GM12878 (cell line): Measurements from ENCODE around the gene ARFRP1. TPM values are rescaled to one million over a fixed set of nuclear protein-coding genes. Genes with fewer than 3 reads are reported as not detected.

Experiments
- ATAC-seq: fragments of 200-7000 bp; cut with Tn5 transposase; 3 replicates; pipeline ENCODE4 v1.9.1; 2020; ENCODE audit warnings: mild to moderate bottlenecking, moderate library complexity
- BruUV-seq: library from RNA; stranded (reverse); fragments of 400-500 nt; replicated peaks from 2 replicates; lab custom pipeline; 2021; lab: Mats Ljungman, UMichigan
- CTCF ChIA-PET: fragments of 300-600 bp; sonication (Branson Sonifier 250); formaldehyde crosslinking; extraction: SDS; loops from one replicate; lab custom pipeline; 2021; ENCODE audit warnings: inconsistent platforms; lab: Yijun Ruan, JAX
- POLR2A ChIA-PET: fragments of 350-600 bp; formaldehyde crosslinking; extraction: SDS; loops from one replicate; lab custom pipeline; 2021; ENCODE audit warnings: inconsistent platforms; lab: Charles Lee
- RAD21 ChIA-PET: fragments of 300-600 bp; sonication (Branson Sonifier 250); formaldehyde crosslinking; loops from one replicate; lab custom pipeline; 2023; ENCODE audit warnings: antibody characterized with exemption; ENCODE audit not compliant: unreplicated experiment; lab: Charles Lee
- SMC1A ChIA-PET: fragments of 300-600 bp; sonication (Branson Sonifier 250); formaldehyde crosslinking; loops from one replicate; lab custom pipeline; 2023; ENCODE audit not compliant: unreplicated experiment, uncharacterized antibody; lab: Charles Lee
- DNase-seq: peaks from one replicate; pipeline ENCODE4 v3.0.0-alpha.2; 2011; ENCODE audit warnings: low read depth, low spot score
- FAIRE-seq: peaks from 3 replicates; lab custom pipeline; 2011; peaks lifted over from hg19 to GRCh38; lab: Jason Lieb, UNC
- H2AFZ ChIP-seq: 2 replicates; pipeline ENCODE4 v1.6.0; 2011; ENCODE audit warnings: low read depth, low read length, control low read depth; ENCODE audit not compliant: control insufficient read depth
- H3K27ac ChIP-seq: 2 replicates; pipeline ENCODE4 v1.5.1; 2011; ENCODE audit warnings: control low read depth; ENCODE audit not compliant: control insufficient read depth, insufficient read depth
- H3K27me3 ChIP-seq, 2 experiments: replicated peaks in 1 of 2; 2 replicates each; pipeline versions ENCODE4 v1.6.0 to v1.6.1; 2011; ENCODE audit warnings: low read length in 1 of 2; ENCODE audit not compliant: control insufficient read depth in 2 of 2, insufficient read depth in 2 of 2
- H3K36me3 ChIP-seq, 2 experiments: 2 replicates each; pipeline ENCODE4 v1.5.1; 2011; ENCODE audit warnings: low read length in 1 of 2; ENCODE audit not compliant: control insufficient read depth in 2 of 2, insufficient read depth in 2 of 2
- H3K4me1 ChIP-seq: 2 replicates; pipeline ENCODE4 v1.6.1; 2011; ENCODE audit warnings: mild to moderate bottlenecking, low read length, moderate library complexity, mixed read lengths; ENCODE audit not compliant: control insufficient read depth, insufficient read depth
- H3K4me2 ChIP-seq: 2 replicates; pipeline ENCODE4 v1.6.0; 2011; ENCODE audit warnings: control low read depth; ENCODE audit not compliant: control insufficient read depth, insufficient read depth
- H3K4me3 ChIP-seq: fragments of 200-600 bp; sonication (generic); 2 replicates; pipeline ENCODE4 v1.5.1; 2016
- H3K79me2 ChIP-seq: 2 replicates; pipeline ENCODE4 v1.6.0; 2011; ENCODE audit warnings: low read length; ENCODE audit not compliant: control insufficient read depth, insufficient read depth
- H3K9ac ChIP-seq: 2 replicates; pipeline ENCODE4 v1.8.0; 2011; ENCODE audit warnings: low read length, control low read depth, mixed read lengths; ENCODE audit not compliant: control insufficient read depth, insufficient read depth
- H3K9me3 ChIP-seq: replicated peaks from 3 replicates; pipeline ENCODE4 v1.5.1; 2011; ENCODE audit warnings: mild to moderate bottlenecking, low read length; ENCODE audit not compliant: control insufficient read depth, insufficient read depth
- H4K20me1 ChIP-seq: 2 replicates; pipeline ENCODE4 v1.6.0; 2011; ENCODE audit not compliant: control insufficient read depth, insufficient read depth
- ASH2L ChIP-seq: fragments of 300-600, 200-600 bp; sonication (generic); IDR thresholded peaks from 2 replicates; pipeline ENCODE4 v1.6.1; 2017; ENCODE audit warnings: low read depth, mild to moderate bottlenecking, borderline replicate concordance
- CHD1 ChIP-seq: IDR thresholded peaks from 2 replicates; pipeline ENCODE4 v1.6.1; 2012; ENCODE audit warnings: low read depth, low read length, improper control_type of control experiment
- NFIC ChIP-seq: IDR thresholded peaks from 2 replicates; pipeline ENCODE4 v1.6.1; 2012; ENCODE audit warnings: low read depth, mild to moderate bottlenecking, inconsistent platforms, low read length, moderate library complexity
- POLR2A ChIP-seq: IDR thresholded peaks from 2 replicates; pipeline ENCODE4 v1.6.1; 2011; ENCODE audit warnings: low read depth, mild to moderate bottlenecking, low read length
- TAF1 ChIP-seq: IDR thresholded peaks from 2 replicates; pipeline ENCODE4 v1.6.1; 2011; ENCODE audit warnings: mild to moderate bottlenecking, low read depth, low read length, borderline replicate concordance
- WGBS: methylation state at CpG from one replicate; pipeline ENCODE4 v1.1.6; 2016; ENCODE audit warnings: low lambda C conversion rate; ENCODE audit not compliant: insufficient replicate concordance, insufficient coverage; ENCODE audit errors: missing lambda C conversion rate; 5-methylcytosine and 5-hydroxymethylcytosine counted together
- in situ Hi-C: fragments of 300-500 bp; cut with MboI; formaldehyde crosslinking; loops from 9 replicates; pipeline ENCODE4 v1.14.3; 2018; ENCODE audit warnings: mixed read lengths
- intact Hi-C: fragments of 100-400 bp; cut with micrococcal nuclease; formaldehyde crosslinking; loops from one replicate; pipeline ENCODE4 v1.14.2; 2022; ENCODE audit not compliant: unreplicated experiment
- polyA plus RNA-seq, 11 experiments: library from polyadenylated mRNA; depleted of rRNA in 4 of 11; unstranded in 6 of 11; stranded (reverse) in 5 of 11; fragments of >200 nt; fragmentation: Nextera tagmentation in 4 of 11; fragmentation: Illumina TruSeq in 1 of 11; extraction: Ambion mirVana in 4 of 11; extraction: Trizol in 1 of 11; gene quantifications; 1 replicate in 1 of 11; 2 replicates in 10 of 11; pipeline versions ENCODE4 v1.2.1 to v1.2.3, GENCODE V29; 2011 to 2016; ENCODE audit warnings: inconsistent platforms in 2 of 11, missing spikeins in 2 of 11, low read depth in 1 of 11
- total RNA-seq, 4 experiments: library from RNA; depleted of rRNA in 3 of 4; stranded (reverse); fragments of >200 nt in 3 of 4; fragmentation: Illumina TruSeq in 1 of 4; extraction: Trizol in 1 of 4; gene quantifications; 2 replicates each; pipeline versions ENCODE4 v1.2.1 to v1.2.3, GENCODE V29; 2013 to 2021
- TF ChIP-seq, protein P1 (sequence below): IDR thresholded peaks from 2 replicates; pipeline ENCODE4 v1.6.1; 2011; ENCODE audit warnings: mild to moderate bottlenecking, low read depth, low read length, moderate library complexity; ENCODE audit not compliant: insufficient replicate concordance
- TF ChIP-seq, protein P2 (sequence below): fragments of 450-650 bp; IDR thresholded peaks from 2 replicates; pipeline ENCODE4 v1.6.1; 2016; ENCODE audit warnings: mild to moderate bottlenecking
- TF ChIP-seq, protein P3 (sequence below): fragments of 150-350 bp; IDR thresholded peaks from 2 replicates; pipeline ENCODE4 v1.6.1; 2014; ENCODE audit warnings: mild to moderate bottlenecking, low read depth, low read length

ARFRP1 gene
- total and polyA plus RNA-seq, 10 of the 15 experiments (the other 5 are each of a cell fraction or from before 2014, with no cell fraction given): 0.37 to 71.7 (median 34.6) TPM

GRCh38 chr20:63702751-63703470, 4.9 kb downstream of the ARFRP1 start:
- Histone ChIP-seq H4K20me1 (no peaks in the 10 kb centered on the region), H3K4me3 (no peak overlapping the region), H3K4me2 (no peak overlapping the region), H3K27ac (no peak overlapping the region), H3K9ac (no peak overlapping the region), H2AFZ (no peak overlapping the region), H3K27me3 (no peaks in the 10 kb centered on the region), H3K4me1 (peaks cover 25% of the 10 kb centered on the region), H3K79me2 (peaks cover 20% of the 10 kb centered on the region), H3K9me3 (no peaks in the 10 kb centered on the region), H3K36me3 (peaks cover 5 to 7% of the 10 kb centered on the region in 2 experiments; a peak in 3 of 4 replicates)
- intact Hi-C loops (no loop called here), in situ Hi-C loops (no loop called here)
- ChIA-PET CTCF (no interaction called here), RAD21 (no interaction called here), SMC1A (no interaction called here), POLR2A (no interaction called here)
- ATAC-seq (no peak), FAIRE-seq (no peak), DNase-seq (no peak)
- TF ChIP-seq ASH2L (no peak), POLR2A (peak; percentile 54)
- WGBS: 74% methylated on average over 13 of the region's 13 CpGs
- BruUV-seq: no TSS peak

GRCh38 chr20:63702036-63702665, 5.6 kb downstream of the ARFRP1 start:
- CTCF ChIA-PET: no interaction called here

More at GRCh38 chr20:63702036-63702665, 5.6 kb downstream of the ARFRP1 start:
- RAD21 ChIA-PET: interaction anchor here (0.5 kb wide), 1 partner anchor 27 kb away, joined by 4 read pairs; no protein-coding TSS in a partner anchor
- TF ChIP-seq POLR2A: peak; percentile 66
- TF ChIP-seq, protein P1, sequence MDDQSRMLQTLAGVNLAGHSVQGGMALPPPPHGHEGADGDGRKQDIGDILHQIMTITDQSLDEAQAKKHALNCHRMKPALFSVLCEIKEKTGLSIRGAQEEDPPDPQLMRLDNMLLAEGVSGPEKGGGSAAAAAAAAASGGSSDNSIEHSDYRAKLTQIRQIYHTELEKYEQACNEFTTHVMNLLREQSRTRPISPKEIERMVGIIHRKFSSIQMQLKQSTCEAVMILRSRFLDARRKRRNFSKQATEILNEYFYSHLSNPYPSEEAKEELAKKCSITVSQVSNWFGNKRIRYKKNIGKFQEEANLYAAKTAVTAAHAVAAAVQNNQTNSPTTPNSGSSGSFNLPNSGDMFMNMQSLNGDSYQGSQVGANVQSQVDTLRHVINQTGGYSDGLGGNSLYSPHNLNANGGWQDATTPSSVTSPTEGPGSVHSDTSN: no peak
- TF ChIP-seq, protein P2, sequence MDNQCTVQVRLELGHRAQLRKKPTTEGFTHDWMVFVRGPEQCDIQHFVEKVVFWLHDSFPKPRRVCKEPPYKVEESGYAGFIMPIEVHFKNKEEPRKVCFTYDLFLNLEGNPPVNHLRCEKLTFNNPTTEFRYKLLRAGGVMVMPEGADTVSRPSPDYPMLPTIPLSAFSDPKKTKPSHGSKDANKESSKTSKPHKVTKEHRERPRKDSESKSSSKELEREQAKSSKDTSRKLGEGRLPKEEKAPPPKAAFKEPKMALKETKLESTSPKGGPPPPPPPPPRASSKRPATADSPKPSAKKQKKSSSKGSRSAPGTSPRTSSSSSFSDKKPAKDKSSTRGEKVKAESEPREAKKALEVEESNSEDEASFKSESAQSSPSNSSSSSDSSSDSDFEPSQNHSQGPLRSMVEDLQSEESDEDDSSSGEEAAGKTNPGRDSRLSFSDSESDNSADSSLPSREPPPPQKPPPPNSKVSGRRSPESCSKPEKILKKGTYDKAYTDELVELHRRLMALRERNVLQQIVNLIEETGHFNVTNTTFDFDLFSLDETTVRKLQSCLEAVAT: no peak
- no peak for TF ChIP-seq NFIC
- TF ChIP-seq CHD1: no peak
- TF ChIP-seq, protein P3, sequence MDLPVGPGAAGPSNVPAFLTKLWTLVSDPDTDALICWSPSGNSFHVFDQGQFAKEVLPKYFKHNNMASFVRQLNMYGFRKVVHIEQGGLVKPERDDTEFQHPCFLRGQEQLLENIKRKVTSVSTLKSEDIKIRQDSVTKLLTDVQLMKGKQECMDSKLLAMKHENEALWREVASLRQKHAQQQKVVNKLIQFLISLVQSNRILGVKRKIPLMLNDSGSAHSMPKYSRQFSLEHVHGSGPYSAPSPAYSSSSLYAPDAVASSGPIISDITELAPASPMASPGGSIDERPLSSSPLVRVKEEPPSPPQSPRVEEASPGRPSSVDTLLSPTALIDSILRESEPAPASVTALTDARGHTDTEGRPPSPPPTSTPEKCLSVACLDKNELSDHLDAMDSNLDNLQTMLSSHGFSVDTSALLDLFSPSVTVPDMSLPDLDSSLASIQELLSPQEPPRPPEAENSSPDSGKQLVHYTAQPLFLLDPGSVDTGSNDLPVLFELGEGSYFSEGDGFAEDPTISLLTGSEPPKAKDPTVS: no peak
- no peak for TF ChIP-seq TAF1
- TF ChIP-seq, all 136 proteins: peak for 1
- H3K27me3 ChIP-seq: no peaks in the 10 kb centered on the region
- H3K4me3 ChIP-seq: no peak overlapping the region
- FAIRE-seq (no peak), DNase-seq (no peak), ATAC-seq (no peak)
- intact Hi-C loops (no loop called here), in situ Hi-C loops (no loop called here)
- H3K9me3 ChIP-seq: no peaks in the 10 kb centered on the region
- ChIA-PET POLR2A (no interaction called here), SMC1A (interaction anchor here (0.9 kb wide), 1 partner anchor 163 kb away, joined by 3 read pairs; the partner anchor contains the start of gene TPD52L2)
- no TSS peak for BruUV-seq
- H2AFZ ChIP-seq: no peak overlapping the region
- H3K79me2 ChIP-seq: peaks cover 13% of the 10 kb centered on the region
- H3K27ac ChIP-seq: no peak overlapping the region
- H3K9ac ChIP-seq: no peak overlapping the region
- H3K36me3 ChIP-seq: peaks cover 5 to 7% of the 10 kb centered on the region in 2 experiments; a peak in 3 of 4 replicates
- H3K4me2 ChIP-seq: no peak overlapping the region
- WGBS: 92% methylated on average over 16 of the region's 16 CpGs
- H4K20me1 ChIP-seq: no peaks in the 10 kb centered on the region
- peaks cover 25% of the 10 kb centered on the region for H3K4me1 ChIP-seq
